SU-DHL-6 (cell line): Measurements from ENCODE around the gene FLT1.

Experiments
- CTCF ChIP-seq: fragments of 200-600 bp; sonication (generic); IDR thresholded peaks from one replicate; pipeline ENCODE4 v1.5.1; 2017; ENCODE audit warnings: antibody characterized with exemption, mild to moderate bottlenecking, low read length, moderate library complexity; ENCODE audit not compliant: insufficient read depth, poor library complexity, severe bottlenecking
- EZH2phosphoT487 ChIP-seq: fragments of 200-600 bp; sonication (generic), shearing (Covaris generic); conservative IDR thresholded peaks from 2 replicates; pipeline ENCODE4 v1.6.1; 2018; ENCODE audit warnings: mild to moderate bottlenecking, antibody characterized with exemption, low read length, moderate library complexity, mixed read lengths

DNA sequence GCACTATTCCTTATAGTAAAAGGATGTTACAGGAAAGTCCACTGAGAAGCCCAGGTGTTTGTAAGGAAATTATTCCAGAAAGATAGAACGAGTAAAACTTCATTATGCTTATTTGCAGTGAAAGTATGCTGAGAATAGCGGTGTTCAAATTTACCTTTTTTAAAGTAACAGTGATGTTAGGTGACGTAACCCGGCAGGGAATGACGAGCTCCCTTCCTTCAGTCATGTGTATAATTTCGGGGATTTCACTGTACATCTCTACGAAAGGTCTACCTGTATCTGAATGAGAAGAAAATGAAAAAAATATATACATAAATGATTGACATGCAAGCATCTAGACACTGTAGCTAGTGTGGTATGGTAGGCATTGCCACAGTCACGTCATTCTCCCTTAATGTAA lies 56.9 kb downstream of the FLT1 start:
- TF ChIP-seq CTCF, result no peak
- no peak for TF ChIP-seq EZH2phosphoT487
